IMR-90 (cell line): ENCODE results near the gene METTL25. TPM values are rescaled to one million over a fixed set of nuclear protein-coding genes. Genes with fewer than 3 reads are reported as not detected.

Experiments used
- ATAC-seq: fragments of 200-7000 bp; cut with Tn5 transposase; 2 replicates; pipeline ENCODE4 v1.9.1; 2020; ENCODE audit warnings: low read depth, mild to moderate bottlenecking, moderate library complexity
- BruUV-seq: library from RNA; stranded (reverse); fragments of 400-500 nt; replicated peaks from 2 replicates; lab custom pipeline; 2021; lab: Mats Ljungman, UMichigan
- CTCF ChIA-PET: fragments of 300-600 bp; formaldehyde crosslinking; extraction: SDS; loops from one replicate; lab custom pipeline; 2021; ENCODE audit warnings: antibody characterized with exemption; lab: Yijun Ruan, JAX
- POLR2A ChIA-PET: fragments of 300-600 bp; sonication (Branson Sonifier 250); formaldehyde crosslinking; loops from one replicate; lab custom pipeline; 2022; ENCODE audit warnings: antibody characterized with exemption; ENCODE audit not compliant: unreplicated experiment; lab: Charles Lee
- DNase-seq: peaks from one replicate; pipeline ENCODE4 v3.0.0; 2013
- H2AFZ ChIP-seq: replicated peaks from 2 replicates; pipeline ENCODE3; 2013; ENCODE audit warnings: low read length, mild to moderate bottlenecking; ENCODE audit not compliant: poor library complexity
- H2AK5ac ChIP-seq: 2 replicates; pipeline ENCODE4 v1.6.1; 2013; ENCODE audit warnings: low read depth, low read length, inconsistent platforms
- H2AK9ac ChIP-seq: replicated peaks from 2 replicates; pipeline ENCODE3; 2013; ENCODE audit warnings: mild to moderate bottlenecking, low read depth, low read length, moderate library complexity; ENCODE audit not compliant: poor library complexity
- H2BK120ac ChIP-seq: 2 replicates; pipeline ENCODE4 v1.6.1; 2013; ENCODE audit warnings: low read depth, low read length, inconsistent platforms
- H2BK15ac ChIP-seq: 3 replicates; pipeline ENCODE4 v1.6.1; 2013; ENCODE audit warnings: low read depth, low read length, inconsistent platforms
- H2BK20ac ChIP-seq: 2 replicates; pipeline ENCODE4 v1.6.1; 2013; ENCODE audit warnings: low read depth, mild to moderate bottlenecking, inconsistent platforms, low read length, moderate library complexity
- H2BK5ac ChIP-seq: 2 replicates; pipeline ENCODE4 v1.6.1; 2013; ENCODE audit warnings: mild to moderate bottlenecking, low read depth, low read length, inconsistent platforms; ENCODE audit not compliant: poor library complexity, severe bottlenecking
- H3K14ac ChIP-seq: replicated peaks from 2 replicates; pipeline ENCODE4 v1.6.1; 2013; ENCODE audit warnings: low read depth, low read length, inconsistent platforms
- H3K18ac ChIP-seq: 2 replicates; pipeline ENCODE4 v1.6.1; 2013; ENCODE audit warnings: low read depth, low read length, control low read depth
- H3K23ac ChIP-seq: 2 replicates; pipeline ENCODE4 v1.6.1; 2013; ENCODE audit warnings: low read depth, low read length, inconsistent platforms
- H3K27ac ChIP-seq: 2 replicates; pipeline ENCODE4 v1.5.1; 2013; ENCODE audit warnings: mild to moderate bottlenecking, control low read depth, low read length; ENCODE audit not compliant: insufficient read depth
- H3K27me3 ChIP-seq: 2 replicates; pipeline ENCODE4 v1.6.1; 2013; ENCODE audit warnings: low read length; ENCODE audit not compliant: control insufficient read depth, insufficient read depth
- H3K36me3 ChIP-seq: 2 replicates; pipeline ENCODE4 v1.6.1; 2013; ENCODE audit warnings: low read length, mixed read lengths; ENCODE audit not compliant: control insufficient read depth, insufficient read depth
- H3K4ac ChIP-seq: 2 replicates; pipeline ENCODE4 v1.6.1; 2013; ENCODE audit warnings: low read depth, low read length, inconsistent platforms
- H3K4me1 ChIP-seq: 2 replicates; pipeline ENCODE4 v1.6.1; 2013; ENCODE audit warnings: low read length, mixed read lengths; ENCODE audit not compliant: control insufficient read depth, insufficient read depth
- H3K4me2 ChIP-seq: 2 replicates; pipeline ENCODE4 v1.6.1; 2013; ENCODE audit warnings: low read depth, mild to moderate bottlenecking, control low read depth, low read length, moderate library complexity
- H3K4me3 ChIP-seq: 2 replicates; pipeline ENCODE4 v1.5.1; 2013; ENCODE audit warnings: low read depth, mild to moderate bottlenecking, control low read depth, low read length, moderate library complexity; ENCODE audit not compliant: insufficient read depth
- H3K56ac ChIP-seq: 2 replicates; pipeline ENCODE4 v1.6.1; 2013; ENCODE audit warnings: low read length, inconsistent platforms; ENCODE audit not compliant: insufficient read depth; ENCODE audit errors: extremely low read depth
- H3K79me1 ChIP-seq, 2 experiments: 2 replicates each; pipeline ENCODE4 v1.6.1; 2013; ENCODE audit warnings: low read length in 2 of 2, inconsistent platforms in 1 of 2, low read depth in 1 of 2
- H3K9ac ChIP-seq: 2 replicates; pipeline ENCODE4 v1.6.1; 2013; ENCODE audit warnings: low read depth, low read length, control low read depth
- H3K9me1 ChIP-seq: 2 replicates; pipeline ENCODE4 v1.6.1; 2013; ENCODE audit warnings: low read length, inconsistent platforms; ENCODE audit not compliant: insufficient read depth
- H3K9me3 ChIP-seq: 2 replicates; pipeline ENCODE4 v1.6.1; 2013; ENCODE audit warnings: low read length; ENCODE audit not compliant: control insufficient read depth, insufficient read depth
- H4K20me1 ChIP-seq: 2 replicates; pipeline ENCODE4 v1.6.1; 2013; ENCODE audit warnings: low read length, inconsistent platforms; ENCODE audit not compliant: insufficient read depth
- H4K5ac ChIP-seq: 2 replicates; pipeline ENCODE4 v1.6.1; 2013; ENCODE audit warnings: mild to moderate bottlenecking, low read depth, low read length, control low read depth
- H4K8ac ChIP-seq, 2 experiments: 2 replicates each; pipeline ENCODE4 v1.6.1; 2013; ENCODE audit warnings: low read depth in 2 of 2, low read length in 2 of 2, control low read depth in 1 of 2, inconsistent platforms in 1 of 2
- H4K91ac ChIP-seq: 2 replicates; pipeline ENCODE4 v1.6.1; 2013; ENCODE audit warnings: low read depth, low read length, inconsistent platforms; ENCODE audit not compliant: insufficient read depth
- USF2 ChIP-seq: fragments of 150-350 bp; IDR thresholded peaks from 2 replicates; pipeline ENCODE4 v1.6.1; 2017; ENCODE audit warnings: mild to moderate bottlenecking, antibody characterized with exemption, low read length, low read depth
- WGBS, 2 experiments: methylation state at CpG; one replicate each; pipeline versions ENCODE4 v1.1.5 to v1.1.7; 2013; ENCODE audit warnings: missing lambda C conversion rate in 2 of 2; ENCODE audit not compliant: insufficient read length in 1 of 2; ENCODE audit errors: extremely low coverage in 2 of 2; 5-methylcytosine and 5-hydroxymethylcytosine counted together
- dilution Hi-C: fragments of 300-500 bp; cut with HindIII; formaldehyde crosslinking; loops from one replicate; pipeline ENCODE4 v1.14.3; 2018; ENCODE audit warnings: low sequenced_read_pairs; ENCODE audit not compliant: unreplicated experiment
- in situ Hi-C: fragments of 300-500 bp; cut with MboI; formaldehyde crosslinking; loops from 3 replicates; pipeline ENCODE4 v1.14.3; 2019; ENCODE audit warnings: low sequenced_read_pairs, inconsistent platforms, mixed read lengths
- intact Hi-C: fragments of 100-400 bp; cut with micrococcal nuclease; formaldehyde crosslinking; loops from 2 replicates; pipeline ENCODE4 v1.10.0; 2022
- polyA plus RNA-seq, 3 experiments: library from polyadenylated mRNA; depleted of rRNA; stranded (reverse); fragments of >200 nt; gene quantifications; 2 replicates each; pipeline ENCODE4 v1.2.3, GENCODE V29; 2012; ENCODE audit warnings: low replicate concordance in 1 of 3
- total RNA-seq: library from RNA; depleted of rRNA; stranded (reverse); fragments of >200 nt; gene quantifications from 2 replicates; pipeline ENCODE4 v1.2.3, GENCODE V29; 2012

Gene METTL25
- total and polyA plus RNA-seq, 2 of the 4 experiments (the other 2 are of a cell fraction), result 2.6 to 3.0 TPM

DNA sequence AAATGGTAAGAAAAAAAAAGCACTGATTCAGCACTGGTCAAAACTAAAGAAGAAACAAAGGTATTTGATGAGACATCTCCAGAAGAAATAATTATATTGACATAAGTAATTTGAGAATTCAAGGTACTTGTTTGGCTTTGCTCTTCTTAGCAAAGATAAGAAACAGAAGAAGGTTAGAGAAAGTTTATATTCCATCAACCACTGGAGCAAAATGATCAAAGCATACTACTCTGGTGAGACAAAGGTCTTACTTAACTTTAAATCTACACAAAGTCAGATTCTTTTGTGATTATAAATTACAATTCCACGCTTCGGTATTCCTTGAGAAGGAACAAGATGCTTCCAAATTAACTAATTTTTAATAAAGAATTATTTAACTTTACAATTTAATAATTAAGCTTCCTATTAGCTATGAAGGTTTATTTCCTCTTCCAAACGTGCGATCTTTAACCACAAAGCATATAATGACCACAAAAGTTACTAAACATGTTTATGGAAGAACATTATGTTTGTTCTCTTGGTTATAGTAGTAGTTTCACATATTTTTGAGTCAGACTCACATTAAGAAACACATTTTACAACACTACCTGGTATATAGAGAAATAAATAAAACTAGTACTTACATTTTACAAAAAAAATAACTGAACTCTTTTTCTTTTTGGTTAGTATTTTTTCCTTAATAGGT, 53.4 kb downstream of the METTL25 start:
- intact Hi-C loops, result no loop called here
- Histone ChIP-seq H2AK9ac (no peak overlapping the region), H4K20me1 (no peaks in the 10 kb centered on the region), H4K8ac (no peak overlapping the region), H3K4me1 (no peaks in the 10 kb centered on the region), H2AFZ (no peak overlapping the region), H3K56ac (no peak overlapping the region), H3K36me3 (no peaks in the 10 kb centered on the region), H2BK5ac (no peak overlapping the region), H3K79me1 (no peaks in the 10 kb centered on the region), H2BK20ac (no peak overlapping the region), H2AK5ac (no peak overlapping the region), H3K23ac (no peak overlapping the region), H3K9me1 (no peaks in the 10 kb centered on the region), H4K91ac (no peak overlapping the region), H2BK15ac (no peak overlapping the region), H3K4ac (no peak overlapping the region), H3K27me3 (no peaks in the 10 kb centered on the region), H3K18ac (no peak overlapping the region), H3K14ac (no peak overlapping the region), H3K9ac (no peak overlapping the region), H3K4me2 (no peak overlapping the region), H4K5ac (no peak overlapping the region), H3K4me3 (no peak overlapping the region), H3K27ac (no peak overlapping the region), H3K9me3 (no peaks in the 10 kb centered on the region), H2BK120ac (no peak overlapping the region)
- ATAC-seq (no peak), DNase-seq (peak; percentile 21)
- ChIA-PET CTCF (no interaction called here), POLR2A (no interaction called here)
- WGBS, 2 experiments, result no CpG with 5 or more reads among the region's 4 CpGs
- dilution Hi-C loops, result no loop called here
- BruUV-seq, result no TSS peak
- in situ Hi-C loops, result no loop called here
- no peak for TF ChIP-seq USF2
